GM21619 (cell line): ENCODE results near the gene PLEKHM1.

Experiments
- ATAC-seq: cut with Tn5 transposase; IDR thresholded peaks from one replicate; pipeline ENCODE4 v1.9.1; 2021; ENCODE audit not compliant: unreplicated experiment

The PLEKHM1 gene

DNA sequence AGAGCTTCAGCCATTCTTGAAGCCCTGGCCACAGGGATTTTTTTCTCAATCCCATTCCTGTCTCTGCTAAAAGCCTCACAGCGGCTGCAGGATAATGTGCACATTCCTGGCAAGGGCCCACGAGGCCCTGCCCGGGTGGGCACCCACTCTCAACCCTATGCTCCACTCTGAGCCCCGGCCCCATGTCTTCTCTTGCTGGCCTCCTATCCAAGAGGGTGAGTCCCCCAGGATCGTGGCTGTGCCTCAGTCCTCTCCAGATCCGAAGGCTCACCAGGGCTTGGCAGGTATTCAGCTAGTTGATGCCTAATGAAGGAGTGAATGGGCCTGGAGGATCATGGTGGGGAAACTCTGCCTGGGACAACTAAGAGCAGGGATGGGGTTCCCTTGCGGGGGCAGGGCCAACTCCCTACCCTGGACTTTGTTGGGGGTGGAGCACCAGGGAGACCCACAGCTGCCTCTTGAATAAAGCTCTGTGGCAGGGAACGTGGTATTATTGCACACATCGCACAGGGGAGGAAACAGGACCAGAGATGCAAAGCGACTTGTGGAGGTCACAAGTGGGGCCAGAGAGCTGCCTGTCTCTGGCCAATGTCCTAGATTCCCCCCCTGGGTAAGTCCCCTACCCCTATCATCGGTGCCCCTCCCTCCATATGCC lies 63.2 kb downstream of the PLEKHM1 start:
- ATAC-seq = no peak

DNA sequence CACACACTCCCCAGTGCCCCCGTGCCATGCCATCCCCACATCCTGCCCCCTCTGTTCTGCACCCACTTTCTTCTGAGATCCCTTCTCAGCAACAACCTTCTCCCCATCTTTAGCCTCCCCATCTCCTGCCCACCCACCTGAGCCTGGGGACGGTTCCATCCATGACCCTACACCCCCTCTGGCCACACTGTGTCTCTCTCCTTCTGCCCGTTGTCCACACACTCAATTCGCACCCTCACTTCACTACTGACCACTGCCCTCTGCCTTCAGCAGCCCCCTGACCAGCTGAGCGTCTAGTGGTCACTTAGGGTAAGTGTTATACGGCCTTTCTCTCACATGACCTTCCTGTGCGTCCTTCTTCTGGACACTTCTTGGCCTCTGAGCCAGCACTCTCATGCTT lies 64.0 kb downstream of the PLEKHM1 start:
- ATAC-seq = no peak

DNA sequence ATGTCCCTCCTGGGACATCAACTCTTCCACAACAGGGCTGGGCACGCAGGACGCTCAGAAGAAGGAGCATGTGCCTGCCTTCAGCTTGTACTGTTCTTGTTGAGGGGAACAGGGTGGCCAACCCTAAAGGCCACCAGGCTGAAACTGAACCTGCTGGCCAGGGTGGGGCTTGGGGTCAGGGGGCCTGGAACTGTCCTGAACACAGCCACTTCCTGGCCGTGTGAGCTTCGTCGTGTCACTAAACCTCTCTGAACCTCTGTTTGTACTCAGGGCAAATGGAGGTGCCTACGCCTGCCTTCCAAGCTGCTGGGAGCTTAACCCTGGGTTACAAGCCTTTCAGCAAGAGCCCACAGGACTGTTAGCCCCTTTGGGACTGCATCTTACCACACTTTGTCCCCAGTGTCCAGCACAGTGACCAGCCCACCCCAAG lies 64.5 kb downstream of the PLEKHM1 start:
- no peak for ATAC-seq

DNA sequence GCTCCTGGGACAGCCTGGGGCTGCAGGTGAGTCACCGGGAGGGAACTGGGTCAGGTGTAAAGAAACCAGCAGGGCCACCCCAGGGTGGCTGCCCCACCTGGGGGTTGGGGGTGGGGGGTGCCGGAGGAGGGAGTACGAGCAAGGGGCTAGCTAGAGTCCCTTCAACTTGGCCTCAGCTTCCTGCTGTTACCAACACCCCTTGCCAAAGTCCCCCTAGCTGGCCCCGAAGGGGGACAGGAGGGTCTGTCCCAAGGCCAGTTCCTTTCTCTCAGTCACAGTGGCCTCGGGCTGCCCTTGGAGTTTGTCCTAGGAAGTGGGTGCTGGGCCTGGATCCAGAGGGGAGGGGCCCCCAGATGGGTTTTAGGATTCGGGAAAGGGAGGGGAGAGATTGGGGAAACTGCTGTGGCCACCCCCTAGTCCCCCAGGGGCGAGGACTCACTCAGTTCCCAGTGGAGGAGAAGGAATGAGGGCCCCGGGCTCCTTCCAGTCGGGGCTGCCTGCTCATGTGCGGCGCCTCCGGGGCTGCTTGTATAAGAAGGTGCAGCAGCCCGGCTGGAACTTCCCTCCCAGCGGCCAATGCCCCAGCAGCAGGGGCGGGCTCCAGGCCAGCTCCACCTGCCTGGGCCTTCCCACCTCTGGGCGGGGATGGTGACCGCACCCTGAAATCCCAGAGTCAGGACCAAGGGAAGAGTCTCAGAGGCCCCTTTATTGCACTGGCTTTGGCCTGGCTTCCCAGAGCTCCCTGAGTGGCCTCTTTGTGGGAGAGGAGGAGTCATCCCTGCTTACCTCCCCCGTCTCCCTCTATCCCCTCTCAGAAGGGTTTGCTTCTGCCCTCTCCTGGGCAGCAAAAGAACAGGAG lies 65.2 kb downstream of the PLEKHM1 start:
- ATAC-seq = no peak

DNA sequence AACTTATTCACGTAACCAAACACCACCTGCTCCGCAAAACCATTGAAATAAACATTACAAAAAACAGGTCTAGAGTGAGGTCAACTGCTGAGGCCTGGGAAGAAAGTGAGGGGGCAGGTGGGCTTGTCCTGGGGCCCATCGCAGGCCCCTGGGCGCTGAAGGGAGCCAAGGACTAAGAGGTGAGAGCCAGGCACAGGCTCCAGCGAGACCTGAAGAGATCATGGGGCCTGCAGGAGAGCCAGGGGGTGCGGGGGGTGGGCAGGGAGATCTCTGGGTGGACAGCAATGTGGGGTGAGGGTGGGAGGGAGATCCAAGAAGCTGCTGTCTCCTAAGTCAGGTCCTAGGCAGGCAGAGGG lies 65.8 kb downstream of the PLEKHM1 start:
- ATAC-seq = no peak

DNA sequence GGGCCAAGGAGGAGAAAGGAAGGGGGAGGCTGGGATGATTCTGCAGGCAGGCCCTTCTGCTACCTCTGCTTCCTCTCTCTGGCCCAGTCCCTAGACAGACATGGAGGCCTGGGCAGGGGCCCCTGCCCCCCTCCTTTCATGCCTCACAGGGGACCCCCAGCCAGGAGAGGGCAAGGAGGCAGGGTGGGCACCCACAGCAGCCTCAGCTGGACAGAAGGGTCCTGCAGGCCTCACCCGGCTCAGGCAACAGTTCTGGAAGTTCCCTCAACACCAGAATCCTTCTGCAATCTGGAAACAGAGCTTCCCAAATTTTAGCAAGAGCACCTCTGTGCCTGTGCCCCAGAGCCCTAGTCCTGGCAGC lies 66.6 kb downstream of the PLEKHM1 start:
- ATAC-seq = no peak

DNA sequence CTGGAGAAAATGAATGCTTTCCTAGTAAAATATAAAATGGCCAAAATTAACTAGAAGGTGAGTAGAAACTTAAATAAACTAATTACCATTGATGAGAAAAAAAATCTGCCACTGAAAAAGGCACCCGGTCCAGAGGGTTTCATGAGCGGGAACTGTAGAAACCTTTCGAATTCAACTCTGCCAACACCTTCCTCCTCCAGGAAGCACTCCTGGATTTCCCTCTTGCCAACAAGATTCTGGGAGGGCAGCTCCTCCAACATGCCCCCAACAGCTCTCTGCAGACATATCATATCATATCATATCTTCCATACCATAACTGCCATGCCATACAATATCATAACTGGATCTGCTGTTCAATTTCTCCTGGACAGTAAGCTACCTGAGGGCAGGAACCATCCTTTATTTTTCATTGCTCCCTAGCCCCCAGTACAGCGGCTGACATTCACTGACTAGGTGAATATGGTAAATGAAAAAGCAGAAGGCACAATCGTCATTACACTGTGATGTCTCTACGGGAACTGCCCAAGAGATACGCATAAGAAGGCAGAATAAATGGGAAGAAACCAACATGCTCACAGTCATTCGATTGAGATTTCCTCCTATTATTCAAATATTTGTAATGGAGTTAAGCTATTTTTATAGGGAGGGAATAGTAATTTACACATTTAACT lies 67.1 kb downstream of the PLEKHM1 start:
- no peak for ATAC-seq

DNA sequence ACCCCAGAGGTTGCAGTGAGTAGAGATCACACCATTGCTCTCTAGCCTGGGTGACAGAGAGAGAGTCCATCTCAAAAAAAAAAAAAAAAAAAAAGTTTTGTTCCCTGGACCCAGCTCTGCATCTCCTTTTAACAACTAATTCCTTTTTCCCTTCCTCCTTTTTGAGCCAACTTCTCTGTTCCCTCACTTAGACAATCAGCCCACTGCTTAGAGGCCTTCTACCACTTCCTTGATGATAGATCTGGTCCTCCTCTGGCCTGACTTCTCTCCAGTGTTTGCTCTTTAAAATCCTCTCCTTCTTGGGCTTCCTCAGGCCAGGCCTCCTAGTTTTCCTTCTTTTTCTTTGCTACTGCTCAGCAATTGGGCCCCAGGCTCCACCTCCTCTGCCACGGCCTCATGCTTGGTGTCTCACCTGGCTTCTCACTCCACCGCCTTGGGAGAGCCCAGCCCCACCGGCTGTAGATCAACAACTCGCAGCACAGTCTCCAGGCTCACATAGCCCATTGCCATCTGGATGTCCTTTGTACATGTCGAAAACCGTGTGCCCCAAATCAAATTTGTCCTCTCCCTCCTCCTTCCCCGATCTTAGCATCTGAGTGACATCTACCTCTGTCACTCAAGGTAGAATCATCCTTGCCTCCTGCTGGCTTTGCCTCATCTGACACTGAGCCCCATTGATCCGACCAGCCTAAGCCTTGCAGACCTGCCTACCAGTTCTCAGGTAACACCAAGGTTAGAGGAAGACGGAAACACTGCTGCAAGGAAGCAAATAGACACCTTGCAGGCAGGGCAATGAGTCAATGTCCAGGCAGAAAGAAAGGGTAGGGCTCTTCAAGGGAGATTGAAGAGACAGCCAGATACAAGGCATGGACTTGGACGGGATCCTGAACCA lies 75.3 kb downstream of the PLEKHM1 start:
- no peak for ATAC-seq

DNA sequence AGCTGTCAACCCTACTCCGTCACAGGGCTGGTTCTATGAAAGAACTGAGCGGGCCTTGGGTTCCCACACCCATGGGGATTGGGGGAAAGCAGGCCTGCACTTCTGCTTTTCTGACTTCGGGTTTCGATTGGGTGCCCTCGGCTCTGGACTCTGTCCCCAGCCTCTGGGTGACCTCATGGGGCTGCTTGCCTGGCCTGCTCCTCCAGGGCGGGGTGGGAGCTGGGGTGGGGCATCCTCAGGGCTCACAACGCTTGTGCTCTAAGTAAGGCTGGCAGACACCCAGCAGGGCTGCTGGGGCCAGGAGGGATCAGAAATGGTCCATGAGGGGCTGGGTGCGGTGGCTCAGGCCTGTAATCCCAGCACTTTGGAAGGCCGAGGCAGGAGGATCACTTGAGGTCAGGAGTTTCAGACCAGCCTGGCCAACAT lies 77.0 kb downstream of the PLEKHM1 start:
- no peak for ATAC-seq

DNA sequence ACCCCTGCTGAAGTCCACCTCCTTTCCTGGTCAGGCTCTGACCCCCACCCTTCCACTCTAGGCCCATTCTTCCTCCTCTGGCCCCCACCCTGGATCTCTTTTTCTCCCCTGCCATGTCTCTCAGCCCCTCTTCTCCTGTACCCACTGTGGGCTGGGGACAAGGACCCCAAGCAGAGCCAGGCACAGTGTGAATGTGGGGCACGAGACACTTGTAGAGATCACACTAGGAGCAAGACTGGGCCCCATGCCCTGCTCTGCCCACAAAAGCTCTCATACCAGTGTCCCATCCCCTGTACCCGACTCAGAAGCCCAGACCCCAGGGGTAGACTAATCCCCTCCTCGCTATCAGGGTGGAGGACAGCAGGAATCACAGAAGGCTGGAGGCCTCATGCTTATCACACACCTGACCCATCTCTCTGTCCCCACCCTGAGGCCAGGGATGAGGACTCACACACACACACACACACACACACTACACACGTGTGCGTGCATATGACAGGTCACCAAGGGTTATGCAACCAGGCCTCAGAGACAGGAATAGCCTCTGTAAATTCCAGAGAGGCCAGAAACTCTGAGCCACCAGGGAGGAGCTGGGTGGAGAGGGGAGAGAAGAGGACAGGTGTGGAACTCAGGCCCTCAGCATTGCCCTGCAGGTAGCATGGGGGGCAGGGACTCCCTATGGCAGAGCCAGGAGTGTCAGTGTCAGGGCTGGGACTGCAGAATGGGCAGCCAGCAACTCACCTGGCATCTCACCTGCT lies 79.0 kb downstream of the PLEKHM1 start:
- no peak for ATAC-seq

DNA sequence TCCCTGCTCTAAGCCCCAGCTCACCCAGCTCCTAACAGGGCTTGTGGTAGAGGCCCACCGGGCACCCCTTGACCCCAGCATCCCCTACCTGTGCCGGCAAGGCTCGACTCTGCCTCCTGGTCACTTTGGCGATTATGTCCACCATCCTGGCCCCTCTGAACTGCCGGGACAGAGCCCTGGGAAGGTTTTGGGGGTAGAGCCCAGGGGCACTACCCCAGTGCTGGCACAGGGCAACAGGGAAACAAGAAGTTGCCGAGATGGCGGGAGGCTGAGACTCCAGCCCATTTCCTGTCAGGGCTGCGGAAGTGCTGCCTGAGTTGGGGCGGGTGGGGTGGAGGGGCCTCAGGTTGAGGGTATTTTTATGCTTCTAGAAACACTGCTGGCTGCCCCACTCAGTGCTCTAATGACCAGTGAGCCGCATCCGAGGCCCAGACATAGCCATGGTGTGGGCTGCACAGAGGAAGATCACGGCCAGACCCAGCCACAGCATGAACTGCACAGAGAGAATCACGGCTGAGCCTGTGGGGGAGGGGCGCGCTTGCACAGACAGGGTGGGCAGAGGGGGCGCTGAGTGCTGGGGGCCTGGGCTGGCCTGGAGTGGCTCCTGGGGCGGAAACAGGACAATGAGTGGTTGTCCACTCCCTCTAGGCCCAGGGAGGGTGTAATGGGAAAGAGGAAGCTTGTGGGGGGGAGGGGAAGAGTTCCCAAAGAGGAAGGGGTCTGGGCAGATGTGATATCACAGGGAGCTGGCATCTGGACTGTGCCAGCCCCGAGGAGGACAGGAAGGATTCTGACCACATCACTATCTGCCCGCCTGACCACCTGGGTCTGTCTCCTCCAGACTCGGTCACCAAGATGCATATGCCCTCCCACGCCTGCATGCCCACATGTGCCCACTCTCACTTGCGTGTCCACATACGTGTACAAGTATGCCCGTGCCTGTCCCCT lies 80.1 kb downstream of the PLEKHM1 start:
- no peak for ATAC-seq

DNA sequence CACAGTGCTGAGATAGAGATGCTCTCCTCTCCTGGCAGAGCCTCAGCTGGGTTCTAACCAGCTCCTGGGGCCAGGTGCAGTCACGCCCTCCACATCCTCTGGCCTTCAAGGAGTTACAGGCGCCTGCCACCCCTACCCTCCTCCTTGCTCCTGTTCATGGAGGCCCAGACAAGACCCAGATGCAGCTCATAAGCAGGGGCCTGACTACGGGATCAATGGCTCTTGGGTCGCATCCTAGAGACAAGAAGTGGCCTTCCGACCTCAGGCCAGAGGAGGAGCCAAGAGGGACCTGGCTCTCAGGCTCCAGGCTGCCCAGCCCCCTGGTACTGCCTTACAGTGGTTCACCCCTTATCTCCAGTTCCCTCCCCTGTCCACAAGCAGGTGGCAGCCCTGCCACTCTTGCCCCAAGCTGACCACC lies 80.9 kb downstream of the PLEKHM1 start:
- ATAC-seq = no peak

DNA sequence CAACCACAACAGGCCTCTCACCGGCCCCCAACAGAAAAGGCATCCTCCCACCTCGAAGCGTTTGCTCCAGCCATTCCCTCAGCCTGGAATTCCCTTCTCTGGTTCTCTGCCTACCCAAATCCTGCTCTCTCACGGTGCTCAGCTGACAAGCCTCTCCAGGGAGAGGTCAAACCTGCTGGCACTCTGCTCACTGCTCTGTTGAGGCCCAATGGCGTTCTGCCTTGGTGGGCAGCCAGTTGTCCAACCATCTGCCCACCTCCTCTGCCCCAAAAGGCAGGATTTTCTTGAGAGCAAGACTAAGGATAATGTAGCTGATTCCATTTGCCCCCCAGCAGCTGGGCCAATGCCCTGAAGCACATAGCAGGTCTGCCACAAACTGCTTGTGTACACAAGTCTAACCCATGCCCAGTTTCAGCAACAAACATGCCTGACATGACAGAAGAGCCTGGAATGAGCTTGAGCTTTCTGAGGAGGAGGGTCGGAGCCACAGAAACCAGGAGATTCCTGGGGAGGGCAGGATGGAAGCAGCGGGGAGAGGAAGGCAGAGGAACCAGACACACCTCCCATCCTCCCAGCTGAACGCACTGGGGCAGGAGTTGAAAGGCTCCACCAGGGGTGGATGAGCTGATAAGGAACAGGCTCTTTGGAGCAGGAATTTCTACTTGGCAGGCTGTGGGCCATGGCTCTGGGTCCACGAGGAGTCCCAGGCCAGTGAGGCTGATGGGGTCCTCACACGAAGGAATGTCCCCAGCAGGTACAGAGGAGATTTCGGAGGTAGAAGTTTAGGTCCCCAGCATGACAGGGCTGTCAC lies 81.7 kb downstream of the PLEKHM1 start:
- no peak for ATAC-seq

DNA sequence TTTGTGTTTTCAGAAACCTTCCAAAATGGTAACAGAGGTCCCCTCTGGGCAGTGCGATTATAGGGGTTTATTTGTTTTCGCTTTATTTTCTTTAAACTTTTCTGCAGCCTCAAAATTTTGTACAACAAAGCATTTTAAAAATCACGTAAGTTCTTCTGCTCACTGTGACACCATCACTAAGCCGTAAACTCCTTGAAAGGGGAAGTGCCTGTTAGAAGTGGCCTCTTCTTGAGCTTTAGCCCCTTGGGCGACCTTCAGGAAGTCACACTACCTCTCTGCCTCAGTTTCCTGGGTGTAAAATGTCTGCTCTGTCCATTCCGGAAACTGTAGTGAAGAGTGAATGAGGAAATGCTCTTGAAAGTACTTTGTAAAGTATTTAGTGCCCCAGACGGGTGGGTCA lies 84.4 kb downstream of the PLEKHM1 start:
- ATAC-seq = no peak

DNA sequence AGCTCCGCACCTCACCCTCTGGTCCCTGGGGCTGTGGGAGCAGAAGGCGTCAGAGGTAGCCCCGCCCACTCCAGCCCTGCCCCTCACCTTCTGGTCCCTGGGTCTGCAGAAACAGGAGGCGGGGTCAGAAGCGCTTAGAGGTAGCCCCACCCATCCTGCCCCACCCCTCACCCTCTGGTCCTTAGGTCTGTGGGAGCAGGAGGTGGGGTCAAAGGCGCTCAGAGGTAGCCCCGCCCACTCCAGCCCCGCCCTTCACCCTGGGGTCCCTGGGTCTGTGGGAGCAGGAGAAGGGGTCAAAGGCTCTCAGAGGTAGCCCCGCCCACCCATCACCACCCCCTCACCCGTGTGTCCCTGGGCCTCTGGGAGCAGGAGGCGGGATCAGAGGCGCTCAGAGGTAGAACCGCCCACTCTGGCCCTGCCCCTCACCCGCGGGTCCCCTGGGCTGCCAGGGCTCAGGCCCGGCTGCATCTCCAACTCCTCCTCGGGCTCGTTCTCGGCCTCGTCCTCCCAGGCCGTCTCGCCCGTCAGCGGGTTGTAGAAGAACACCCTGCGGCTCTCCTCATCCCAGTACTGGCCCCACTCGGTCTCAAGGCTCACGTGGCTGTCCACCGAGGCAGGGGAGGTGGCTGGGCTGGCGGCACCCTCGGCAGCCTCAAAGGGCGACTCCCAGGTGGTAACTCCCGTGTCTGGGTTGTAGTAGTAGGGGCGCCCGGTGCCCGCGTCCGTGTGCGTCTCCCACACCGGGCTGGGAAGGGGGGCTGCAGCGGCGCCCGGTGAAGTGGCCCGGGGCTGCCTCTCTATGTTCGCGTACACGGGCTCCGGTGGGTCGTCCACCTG lies 85.1 kb downstream of the PLEKHM1 start:
- ATAC-seq = no peak

DNA sequence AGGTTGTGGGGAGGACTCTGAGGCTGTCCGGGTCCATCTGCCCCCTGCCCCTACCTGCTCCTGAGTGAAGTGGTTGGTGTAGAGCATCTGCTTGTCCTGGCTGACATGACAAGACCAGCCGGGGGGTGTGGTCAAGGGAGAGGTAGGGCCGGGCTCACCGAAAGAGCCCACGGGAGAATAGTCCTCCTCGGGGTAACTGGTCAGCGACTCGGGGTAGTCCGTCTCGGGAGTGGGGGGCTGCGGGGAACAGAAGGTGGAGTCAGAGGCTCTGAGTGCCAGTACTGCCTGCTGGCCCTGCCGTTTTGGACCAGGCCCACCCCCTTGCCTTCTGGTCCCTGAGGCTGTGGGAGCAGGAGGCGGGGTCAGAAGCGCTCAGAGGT lies 85.7 kb downstream of the PLEKHM1 start:
- ATAC-seq = no peak

DNA sequence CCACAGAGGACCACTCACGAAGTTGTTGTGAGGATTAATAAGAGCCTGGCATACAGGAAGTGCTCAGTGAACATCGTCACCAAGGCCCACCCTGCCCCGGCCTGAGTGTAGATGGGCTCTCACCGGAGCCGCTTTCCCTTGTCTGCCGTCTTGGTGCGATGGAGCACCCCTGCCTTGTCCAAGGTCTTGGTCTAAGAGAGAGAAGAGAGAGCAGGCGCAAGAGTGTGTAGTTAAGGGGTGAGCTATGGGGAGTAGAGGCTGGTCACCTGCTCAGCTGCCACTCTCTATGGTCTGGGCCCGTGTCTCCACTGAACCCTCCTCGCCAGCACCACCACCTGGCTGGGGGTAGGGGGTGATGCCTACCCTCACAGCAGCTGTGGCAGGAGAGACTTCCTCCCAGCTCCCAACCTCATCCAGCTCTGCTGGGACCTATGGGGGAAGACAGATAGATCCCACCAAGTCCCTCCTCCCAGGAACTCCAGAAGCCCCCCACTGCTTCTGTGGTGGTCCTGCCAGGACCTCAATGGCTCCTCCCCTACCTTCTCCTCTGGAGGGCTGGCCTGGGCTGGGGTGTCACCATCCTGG lies 86.5 kb downstream of the PLEKHM1 start:
- ATAC-seq = no peak
